ENCODE measurements around the gene FGF14.

The FGF14 gene

DNA sequence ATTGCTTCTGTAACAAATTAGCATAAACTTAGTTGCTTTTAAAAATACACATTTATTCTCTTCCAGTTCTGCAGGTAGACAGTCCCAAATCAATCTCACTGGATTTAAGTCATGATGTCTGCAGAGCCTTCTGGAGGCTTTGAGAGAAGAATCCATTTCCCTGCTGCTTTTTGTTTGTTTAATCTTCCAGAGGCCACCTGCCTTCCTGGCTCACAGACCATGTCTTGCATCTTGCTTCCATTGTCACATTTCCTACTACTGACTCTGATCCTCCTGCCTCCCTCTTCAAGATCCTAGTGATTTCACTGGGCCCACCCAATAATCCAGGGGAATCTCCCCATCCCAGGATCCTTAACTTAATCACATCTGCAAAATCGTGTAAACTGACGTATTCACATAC, 476.1 kb downstream of the FGF14 start:
- DNase-seq (ENCODE audit: low read depth): no peak

DNA sequence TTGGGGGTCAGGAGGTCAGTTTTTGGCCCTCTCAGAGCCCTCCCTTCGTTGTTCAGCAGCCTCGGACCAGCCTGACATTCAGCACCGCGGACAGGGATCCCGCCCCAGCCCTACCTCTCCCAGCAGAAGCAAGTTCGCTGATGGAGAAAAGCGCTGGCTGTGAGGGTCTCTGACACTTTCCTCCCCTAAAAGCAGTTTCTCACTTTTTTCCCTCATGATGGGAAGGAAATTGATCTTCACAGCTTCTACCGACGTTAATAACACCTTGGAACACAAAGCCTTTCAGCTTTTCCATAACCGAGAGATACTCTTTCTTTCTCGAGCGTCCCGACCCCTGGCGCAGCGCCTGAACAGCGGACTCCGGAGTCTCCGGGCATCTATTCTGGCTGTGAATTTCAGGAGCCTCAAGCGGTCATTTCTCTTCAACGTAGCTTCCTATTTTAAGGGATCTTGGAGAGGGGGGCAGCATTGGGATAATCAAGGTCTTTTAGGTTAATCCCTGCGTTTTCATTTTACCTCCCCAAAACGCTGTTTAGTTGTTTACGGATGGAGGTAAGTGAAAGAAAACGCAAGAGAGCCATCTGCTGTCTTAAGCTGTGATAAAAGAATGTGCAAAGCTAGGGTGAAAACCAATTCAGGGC, 482.2 kb downstream of the FGF14 start:
- DNase-seq (ENCODE audit: low read depth): no peak

DNA sequence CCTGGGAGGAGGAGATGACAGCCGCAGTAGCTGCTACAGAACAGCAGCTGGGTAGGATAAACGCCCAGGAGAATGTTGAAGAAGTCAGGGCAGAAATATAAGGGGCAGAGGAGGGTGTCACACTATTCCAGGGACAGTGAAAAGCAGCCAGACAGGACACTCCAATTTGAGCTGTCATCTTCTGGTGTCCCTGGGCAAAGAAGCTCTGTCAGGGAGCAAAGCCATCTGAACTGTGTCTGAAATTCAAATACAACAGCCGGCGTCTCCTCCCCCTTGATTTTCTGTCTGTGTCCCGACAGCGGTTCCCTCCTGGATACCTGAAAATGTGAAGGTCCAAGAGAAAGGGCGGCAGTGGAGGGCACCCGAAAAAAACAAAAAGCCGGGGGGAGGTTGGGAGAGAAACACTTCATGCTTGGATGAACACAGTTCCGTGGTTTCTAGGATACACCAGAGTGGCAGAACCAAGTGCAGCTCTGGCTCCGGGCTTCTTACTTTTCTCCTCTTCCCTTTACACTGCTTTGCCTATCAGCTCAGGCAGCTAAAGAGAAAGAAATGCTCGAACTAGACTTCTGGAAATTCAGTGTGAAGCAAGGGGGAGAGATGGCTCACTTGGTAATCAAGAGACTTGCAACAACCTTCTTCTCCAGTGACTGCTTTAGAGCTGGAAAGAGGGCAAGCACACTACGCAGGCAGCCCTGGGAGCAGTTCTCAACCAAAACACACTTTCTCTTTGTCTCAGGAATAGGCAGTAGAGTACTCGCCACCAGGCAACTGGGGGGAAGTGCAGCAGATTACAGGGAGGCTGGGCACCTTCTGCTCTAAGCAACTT, 483.8 kb downstream of the FGF14 start:
- no peak for DNase-seq (ENCODE audit: low read depth)

DNA sequence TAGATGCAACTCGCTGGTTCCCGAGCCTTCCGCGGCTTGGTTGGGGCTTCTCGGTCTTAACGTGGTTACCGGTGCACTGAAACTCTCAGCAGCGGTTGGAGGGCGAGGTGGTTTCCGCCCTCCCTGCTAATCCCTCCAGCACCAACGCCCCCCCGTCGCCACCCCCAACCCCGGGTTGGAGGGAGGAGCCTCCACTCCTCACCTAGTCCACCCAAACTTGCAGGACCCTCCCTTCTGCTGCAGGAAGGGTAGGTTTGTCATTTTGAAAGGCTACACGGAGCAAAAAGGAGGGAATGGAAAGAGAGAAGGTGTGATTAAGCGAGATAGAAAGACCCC, 484.4 kb downstream of the FGF14 start:
- no peak for DNase-seq (ENCODE audit: low read depth)

DNA sequence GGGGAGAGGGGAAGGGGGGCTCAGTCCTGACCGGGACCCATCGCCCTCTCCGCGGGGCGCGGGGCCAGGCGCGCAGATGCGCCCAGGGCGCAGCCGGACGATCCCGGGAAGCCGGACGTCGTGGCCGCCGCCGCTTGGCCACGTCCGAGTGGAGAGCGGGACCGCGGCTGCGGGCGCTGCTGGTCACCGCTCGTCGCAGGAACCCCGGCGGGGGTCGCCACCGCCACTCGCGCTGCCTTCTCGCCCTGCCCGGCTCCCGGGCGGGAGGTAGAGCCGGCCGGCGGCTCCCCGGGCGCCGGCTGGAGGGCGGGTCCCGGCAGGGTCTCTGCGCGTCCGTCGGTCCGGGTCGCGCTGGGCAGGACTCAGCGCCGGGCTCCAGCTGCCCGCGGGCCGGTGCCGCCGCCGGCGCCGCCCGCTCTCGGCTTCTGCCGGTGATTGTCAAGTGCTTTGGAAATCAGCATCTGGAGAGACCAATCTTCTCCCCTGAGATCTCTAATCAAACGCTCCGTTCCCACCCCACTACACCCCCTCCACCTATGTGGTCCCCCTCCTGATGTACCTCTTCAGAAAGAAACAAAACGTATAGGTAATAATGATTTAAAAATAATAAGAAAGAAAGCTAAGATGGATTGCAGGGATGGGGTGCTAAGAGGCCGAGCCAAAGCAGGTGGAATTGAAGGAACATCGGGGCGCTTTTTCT, 484.9 kb downstream of the FGF14 start:
- no peak for DNase-seq (ENCODE audit: low read depth)

DNA sequence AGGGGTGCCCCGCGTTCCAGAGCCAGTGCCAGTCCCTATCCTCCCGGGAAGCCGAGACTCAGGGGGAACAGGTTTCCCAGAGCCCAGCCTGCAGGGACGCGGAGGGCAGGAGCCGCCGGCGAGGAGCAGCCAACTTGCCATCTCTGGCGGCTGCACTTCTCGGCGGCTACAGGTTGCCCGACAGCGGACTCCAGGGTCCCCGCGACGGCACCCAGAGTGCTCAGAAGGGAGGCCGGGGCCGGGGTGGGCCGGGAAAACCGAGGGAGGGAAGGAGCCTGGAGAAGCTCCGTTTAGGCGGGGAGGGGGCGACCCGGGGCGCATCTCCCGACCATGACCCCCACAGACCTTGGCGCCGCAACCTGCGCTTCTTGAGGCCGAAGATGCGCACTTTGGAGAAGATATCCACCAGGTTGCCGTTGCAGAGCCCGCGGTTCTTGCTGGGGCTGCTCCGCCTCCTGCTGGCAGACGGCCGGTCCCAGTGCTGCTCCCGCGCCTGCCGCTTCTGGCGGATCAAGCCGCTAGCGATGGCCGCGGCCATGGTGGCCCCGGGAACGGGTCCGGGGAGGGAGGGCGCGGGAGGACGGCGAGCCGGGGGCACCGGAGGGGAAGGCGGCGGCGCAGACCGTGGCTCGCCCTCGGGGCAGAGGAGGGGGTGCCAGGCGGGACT, 485.6 kb downstream of the FGF14 start:
- DNase-seq (ENCODE audit: low read depth): no peak

DNA sequence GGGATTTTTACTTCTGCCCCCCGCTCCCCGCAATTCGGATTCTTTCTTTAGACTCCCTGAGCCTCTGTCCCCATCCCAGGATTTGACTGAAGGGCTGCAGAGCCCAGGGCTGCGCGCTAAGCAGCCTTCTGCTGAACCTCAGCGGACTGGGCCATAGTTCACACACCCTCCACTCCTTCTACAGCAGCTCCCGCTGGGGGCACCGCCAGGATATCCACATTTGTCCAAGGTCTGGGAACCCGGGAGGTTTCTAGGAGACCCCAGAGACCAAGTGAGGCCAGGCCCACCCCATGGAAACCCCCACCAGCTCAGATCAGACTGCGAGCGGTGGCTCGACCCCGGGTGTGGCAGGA, 486.1 kb downstream of the FGF14 start:
- no peak for DNase-seq (ENCODE audit: low read depth)

DNA sequence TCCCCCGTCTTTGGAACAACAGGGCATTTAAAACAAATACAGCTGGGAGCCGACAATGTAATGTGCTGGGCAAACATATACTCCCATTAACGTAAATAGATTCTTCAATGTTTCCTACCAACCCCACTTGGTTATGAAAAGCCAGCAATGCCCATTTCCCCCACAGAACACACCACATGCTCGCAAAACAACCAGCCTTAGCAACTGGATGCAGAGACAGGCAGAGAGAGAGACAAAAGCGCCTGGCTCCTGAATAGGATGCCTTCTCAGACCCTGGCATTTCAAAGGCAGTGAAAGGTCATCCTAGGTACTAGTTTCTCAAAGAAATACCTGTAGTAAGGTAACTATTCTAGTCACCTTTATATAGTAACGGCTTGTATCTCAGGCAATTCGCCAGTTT, 486.5 kb downstream of the FGF14 start:
- DNase-seq (ENCODE audit: low read depth): no peak

DNA sequence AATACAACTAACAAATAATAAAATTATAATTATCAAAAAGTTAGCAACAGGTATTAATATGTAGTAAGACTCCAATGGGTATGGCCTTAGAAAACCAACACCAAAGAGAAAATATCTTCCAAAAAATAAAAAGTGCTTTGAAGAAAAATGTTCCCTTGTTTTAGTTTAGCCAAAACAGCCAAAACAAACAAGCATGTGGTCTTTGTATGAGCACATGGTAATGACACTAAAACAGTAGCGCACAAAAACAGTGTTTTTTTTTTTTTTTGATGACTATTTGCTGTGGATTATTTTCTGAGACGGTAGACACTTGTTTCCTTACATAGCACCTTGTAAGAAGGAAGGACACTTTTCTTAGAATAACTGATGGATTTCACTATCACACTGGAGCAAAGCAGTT, 490.1 kb downstream of the FGF14 start:
- DNase-seq (ENCODE audit: low read depth): no peak

DNA sequence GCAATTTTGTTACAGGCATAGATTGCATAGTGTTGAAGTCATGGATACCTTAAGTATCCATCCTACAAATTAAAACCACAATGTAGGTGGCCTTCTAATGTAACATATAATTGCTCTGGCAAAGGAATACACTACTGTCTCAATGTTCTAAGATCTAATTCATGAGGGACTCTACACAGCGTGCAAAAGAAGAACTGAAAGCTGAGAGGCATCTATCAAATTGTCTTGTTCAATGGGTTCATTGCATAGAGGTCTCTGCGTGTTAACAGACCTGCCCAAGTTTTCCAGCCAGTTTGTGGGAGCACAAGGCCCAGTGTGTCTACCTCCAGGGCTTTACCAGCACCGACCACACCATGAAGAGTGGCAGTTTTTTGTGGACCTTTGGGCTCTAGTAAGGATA, 498.0 kb downstream of the FGF14 start:
- DNase-seq (ENCODE audit: low read depth): no peak

DNA sequence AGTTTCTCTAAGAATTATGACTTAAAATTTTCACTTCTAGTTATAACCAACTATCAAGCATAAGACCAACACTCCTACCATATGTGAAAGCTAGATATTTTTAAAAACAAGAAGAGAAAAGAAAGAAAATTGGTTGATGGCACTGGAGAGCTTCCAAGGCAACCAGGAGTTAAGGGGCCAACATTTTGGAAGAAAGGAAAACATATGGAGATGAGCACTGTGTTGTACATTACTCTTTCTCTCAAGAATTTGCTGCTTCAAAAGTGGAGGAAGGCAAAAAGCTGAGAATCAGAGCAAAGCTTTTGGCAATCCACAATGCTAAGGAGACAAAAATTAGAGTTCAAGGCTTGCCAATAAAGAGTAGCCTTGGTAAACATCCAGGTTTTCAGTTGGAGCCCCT, 503.2 kb downstream of the FGF14 start:
- no peak for DNase-seq (ENCODE audit: low read depth)

DNA sequence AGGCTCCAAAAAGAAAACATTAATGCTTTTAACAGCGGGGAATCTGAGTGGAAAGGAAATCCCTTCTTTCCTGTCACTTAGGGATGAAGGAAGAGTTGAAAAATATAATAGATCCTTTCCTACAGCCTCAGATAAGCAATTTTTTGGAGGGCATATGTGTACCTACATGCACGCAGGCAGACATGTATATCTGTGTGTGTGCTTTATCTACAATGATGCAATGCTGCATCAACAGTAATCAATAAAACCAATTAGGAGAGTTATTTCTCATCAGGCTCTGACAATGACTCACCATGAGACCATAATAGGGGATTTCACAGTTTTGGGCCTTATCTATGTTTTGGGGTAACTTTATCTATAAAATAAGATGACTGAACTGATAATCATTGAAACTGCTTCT, 505.3 kb downstream of the FGF14 start:
- DNase-seq (ENCODE audit: low read depth): no peak

DNA sequence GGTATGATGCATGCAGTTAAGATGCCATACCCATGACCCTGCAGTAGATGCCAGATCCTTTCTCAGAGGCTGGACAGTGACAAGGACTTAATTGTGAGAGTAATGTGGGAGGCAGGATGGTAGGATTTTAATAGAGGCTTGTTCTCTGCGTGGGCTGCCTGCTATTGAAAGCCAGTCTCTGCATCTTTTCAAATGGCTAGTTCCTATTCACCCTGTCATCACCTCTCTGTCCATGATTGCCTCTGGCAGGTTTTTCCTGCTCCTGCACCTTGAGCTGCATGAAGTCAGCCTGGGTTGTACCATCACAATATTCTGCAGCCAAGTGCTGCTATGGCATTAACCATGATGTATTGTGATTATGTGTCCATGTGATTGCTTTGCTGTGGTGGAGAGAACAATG, 508.8 kb downstream of the FGF14 start:
- no peak for DNase-seq (ENCODE audit: low read depth)

DNA sequence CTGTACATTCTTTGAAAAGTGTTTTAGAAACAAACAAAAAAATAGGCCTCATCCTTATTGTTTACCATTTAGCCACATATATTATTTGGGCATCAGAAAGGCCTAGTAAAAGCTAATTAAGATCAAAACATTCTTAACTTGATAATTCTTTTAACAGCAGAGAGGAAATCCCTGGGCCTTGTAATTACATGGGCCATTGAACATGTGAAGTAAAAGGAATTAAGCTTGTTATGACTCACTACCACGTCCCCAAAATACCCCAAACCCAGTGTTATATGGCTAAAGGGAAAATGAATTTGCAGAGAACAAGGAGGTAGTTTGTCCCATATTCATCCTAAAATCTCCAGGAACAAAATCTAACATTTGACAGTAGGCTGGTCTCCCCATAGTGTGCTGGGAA, 509.6 kb downstream of the FGF14 start:
- no peak for DNase-seq (ENCODE audit: low read depth)

DNA sequence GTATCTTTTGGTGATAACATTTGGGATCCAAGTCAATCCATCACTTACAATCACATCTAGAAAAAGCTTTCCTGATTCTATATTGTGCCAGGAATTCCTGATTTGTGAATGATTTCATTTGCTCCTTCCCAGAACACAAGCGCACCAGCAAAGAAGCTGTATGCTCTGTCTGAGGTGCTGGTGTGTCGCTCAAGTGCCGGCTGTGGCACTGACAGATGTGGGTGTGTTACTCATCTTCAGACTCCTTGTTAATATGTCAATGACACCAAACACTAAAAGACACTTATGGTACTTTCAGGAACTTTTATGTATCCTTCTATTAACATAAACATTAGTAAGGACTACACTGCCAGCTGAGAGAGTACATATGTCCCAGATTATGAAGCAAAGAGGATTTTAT, 520.3 kb downstream of the FGF14 start:
- no peak for DNase-seq (ENCODE audit: low read depth)

DNA sequence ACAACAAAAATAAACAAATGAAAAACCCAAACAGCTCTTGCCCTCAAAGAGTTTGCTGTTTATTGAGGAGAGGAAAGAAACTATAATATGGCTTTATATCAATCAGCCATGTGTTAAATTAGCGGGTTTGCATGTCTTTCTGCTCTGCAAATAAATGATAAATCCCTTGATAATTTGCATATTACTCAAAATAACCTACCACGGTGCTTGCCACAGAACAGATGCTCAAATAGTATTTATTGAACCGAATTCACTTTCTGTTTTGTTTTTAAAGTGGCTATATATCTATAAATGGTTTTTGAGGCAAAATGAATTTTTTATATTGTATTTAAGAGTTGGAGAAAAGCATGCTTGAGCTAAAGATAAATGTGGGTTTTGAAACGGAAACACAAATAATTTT, 521.3 kb downstream of the FGF14 start:
- no peak for DNase-seq (ENCODE audit: low read depth)

DNA sequence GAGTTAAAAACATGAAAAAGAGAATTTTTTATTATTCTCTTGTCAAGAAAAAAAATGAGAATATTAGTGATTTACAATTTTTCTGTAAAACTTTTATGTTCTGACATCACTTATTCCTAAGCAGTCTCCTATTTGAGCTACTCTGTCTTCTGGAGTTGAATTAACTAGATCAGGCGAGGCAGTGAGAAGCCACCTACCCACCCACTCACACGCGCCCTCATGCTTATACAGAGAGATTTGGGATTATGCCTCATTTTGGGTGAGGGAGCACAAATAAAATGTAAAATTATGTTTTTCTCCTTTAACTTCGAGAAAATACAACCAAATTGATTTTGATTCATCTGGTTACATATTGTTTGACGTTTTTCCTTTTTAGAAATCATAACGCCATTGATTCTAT, 524.9 kb downstream of the FGF14 start:
- DNase-seq (ENCODE audit: low read depth): no peak

DNA sequence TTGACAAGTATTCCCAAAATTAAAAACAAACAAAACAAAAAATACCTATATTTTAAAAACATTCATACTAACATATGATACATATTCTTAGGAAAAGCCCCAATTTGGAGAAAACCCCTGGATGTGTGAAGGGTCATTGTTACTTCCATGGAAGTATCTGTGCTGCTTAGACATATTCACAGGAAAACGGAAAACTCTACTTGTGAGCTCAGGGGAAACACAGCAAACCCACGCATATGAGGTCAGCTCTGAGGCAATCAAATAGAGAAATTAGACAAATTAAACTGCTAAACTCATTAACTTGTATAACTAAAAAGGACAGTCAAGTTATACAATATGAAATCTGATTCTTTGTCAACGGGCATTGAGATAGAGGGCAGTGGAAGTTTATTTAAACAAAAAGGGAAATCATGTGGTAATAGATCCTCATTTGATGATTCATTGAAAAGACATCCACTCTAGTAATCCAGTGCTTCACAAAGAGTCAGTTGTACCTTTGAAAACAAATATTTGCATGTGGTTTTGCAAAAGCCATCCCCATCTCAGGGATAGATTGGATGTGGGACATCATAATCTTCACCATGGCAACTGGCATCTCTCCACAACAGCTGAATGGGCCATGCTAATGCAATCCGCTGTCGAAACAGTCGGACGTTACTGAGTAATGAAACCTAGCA, 526.0 kb downstream of the FGF14 start:
- DNase-seq (ENCODE audit: low read depth): no peak

DNA sequence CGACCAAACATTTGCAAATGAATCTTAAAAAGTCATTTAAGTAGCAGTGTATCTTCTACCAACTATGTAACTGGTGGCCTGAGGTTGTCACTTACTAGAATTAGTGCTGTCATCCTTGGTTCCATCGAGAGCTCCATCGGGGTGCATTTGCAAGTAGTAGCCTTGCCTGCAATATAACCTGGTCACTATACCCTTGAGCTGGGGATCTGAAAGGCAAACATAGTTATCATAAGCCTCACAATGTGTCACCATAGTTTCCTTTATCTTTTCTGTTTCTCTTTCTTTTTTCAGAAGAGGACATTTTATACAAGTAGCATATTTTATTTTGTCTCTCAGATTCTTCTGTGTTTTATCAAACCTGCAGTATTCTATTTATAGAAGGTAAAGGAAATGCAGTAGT, 526.8 kb downstream of the FGF14 start:
- DNase-seq (ENCODE audit: low read depth): no peak

DNA sequence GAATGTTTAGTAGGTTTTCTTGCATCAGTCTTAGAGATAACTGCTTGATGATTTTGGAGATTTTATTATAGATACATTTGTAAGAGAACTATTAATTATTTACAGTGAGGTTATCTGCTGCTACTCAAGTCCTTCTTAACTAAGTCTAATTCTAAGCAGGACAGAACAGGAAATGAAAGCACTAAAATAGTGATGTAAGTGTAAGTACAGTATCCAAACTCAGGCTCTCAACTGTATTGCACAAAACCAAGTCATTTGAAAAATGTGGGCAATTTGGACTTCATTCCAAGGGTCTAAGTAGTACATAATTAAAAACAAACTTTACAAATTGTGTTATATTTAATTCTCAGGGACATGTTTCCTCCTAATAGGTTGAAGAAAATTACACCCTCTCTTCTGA, 532.3 kb downstream of the FGF14 start:
- DNase-seq (ENCODE audit: low read depth): no peak

DNA sequence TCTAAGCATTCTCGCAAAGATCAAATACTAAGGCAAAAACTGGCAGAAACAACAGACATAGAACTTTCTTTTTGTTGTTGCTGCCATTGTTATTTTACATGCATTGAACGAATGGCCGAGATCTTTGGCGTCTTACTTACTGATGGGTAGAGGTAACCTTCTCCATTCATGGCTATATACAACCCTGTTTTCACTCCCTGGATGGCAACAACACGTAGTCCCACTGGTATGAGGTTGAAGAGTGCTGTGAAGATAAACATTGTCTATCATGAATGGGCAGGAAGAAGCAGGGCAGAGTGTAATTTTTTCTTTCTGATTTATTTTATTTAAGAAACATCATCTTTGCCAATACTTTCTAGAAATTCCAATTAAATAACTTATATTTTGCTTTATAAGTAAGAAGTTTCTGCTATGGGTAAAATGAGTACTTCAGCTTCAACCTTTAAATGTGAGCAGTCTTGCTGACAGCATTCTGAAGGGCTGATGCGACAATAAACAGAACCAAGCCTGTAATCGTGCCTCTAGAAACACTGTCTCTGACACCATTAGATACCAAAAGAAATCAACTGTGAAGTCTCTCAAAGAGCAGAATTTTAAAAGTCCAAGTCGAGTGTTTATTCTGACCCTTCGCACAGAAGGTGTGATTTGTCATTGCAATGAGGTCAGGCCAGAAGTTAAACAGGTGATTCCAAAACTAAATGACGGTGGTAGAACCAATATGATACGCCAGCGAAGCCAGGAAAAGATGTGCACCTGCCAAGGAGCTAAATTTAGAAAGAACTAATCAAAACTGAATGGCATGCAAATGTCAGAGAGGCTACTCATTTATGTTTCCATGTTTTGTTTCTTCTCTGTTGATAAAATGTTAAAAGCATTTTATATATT, 533.0 kb downstream of the FGF14 start:
- DNase-seq (ENCODE audit: low read depth): no peak
